GM21825 (cell line): ENCODE data around the gene IARS2.
"Not testable (repeated sequence)": the region's sequence is repeated elsewhere in the genome, so short reads cannot be mapped to it uniquely, and the experiment has no call there.

Source experiments
- ATAC-seq: cut with Tn5 transposase; IDR thresholded peaks from one replicate; pipeline ENCODE4 v1.9.1; 2021; ENCODE audit warnings: mild to moderate bottlenecking, moderate library complexity; ENCODE audit not compliant: unreplicated experiment

Gene IARS2

DNA sequence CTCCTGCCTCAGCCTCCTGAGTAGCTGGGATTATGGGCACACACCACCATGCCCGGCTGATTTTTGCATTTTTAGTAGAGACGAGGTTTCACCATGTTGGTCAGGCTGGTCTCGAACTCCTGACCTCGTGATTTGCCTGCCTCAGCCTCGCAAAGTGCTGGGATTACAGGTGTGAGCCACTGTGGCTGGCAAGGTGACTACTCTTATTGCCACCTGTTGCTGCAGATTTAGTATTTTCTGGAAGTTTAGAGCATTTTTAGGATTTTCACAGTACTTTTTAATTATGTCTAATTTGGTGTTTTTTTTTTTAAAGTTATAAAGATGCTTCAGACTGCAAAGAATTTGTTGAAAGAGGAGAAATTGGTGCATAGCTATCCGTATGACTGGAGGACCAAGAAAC, 16.5 kb downstream of the IARS2 start:
- not testable (repeated sequence) for ATAC-seq

DNA sequence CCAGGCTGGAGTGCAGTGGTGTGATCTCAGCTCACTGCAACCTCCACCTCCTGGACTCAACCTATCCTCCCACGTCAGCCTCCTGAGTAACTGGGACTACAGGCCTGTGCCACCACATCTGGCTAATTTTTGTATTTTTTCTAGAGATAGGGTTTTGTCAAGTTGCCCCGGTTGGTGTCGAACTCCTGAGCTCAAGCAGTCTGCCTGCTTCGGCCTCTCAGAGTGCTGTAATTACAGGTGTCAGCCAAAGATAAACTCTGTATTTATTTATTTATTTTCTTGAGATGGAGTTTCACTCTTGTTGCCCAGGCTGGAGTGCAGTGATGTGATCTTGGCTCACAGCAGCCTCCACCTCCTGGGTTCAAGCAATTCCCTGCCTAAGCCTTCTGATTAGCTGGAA, 18.7 kb downstream of the IARS2 start:
- ATAC-seq: not testable (repeated sequence)

DNA sequence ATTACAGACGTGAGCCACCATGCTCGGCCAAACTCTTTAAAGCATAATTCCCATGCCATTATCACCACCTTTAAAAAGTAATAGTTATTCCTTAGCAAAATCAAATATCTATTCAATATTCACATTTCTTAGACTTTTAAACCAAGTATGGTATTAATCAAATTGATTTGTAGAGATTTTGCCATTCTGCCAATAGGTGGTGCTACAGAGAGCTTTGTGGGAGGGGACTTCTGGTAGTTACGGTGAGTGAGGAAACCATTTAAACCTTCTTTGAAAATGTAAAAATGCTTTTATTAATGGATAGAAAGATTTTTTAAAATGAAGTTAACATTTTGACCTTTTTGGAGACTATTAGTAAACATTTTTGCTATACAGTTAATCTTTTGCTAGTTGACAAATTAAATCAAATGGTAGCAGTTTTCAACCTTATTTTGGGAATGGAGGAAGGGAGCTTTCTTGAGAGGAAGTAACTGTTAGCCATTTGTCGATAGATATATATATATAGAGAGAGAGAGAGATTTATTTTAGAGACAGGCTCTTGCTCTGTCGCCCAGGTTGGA, 19.3 kb downstream of the IARS2 start:
- no peak for ATAC-seq

DNA sequence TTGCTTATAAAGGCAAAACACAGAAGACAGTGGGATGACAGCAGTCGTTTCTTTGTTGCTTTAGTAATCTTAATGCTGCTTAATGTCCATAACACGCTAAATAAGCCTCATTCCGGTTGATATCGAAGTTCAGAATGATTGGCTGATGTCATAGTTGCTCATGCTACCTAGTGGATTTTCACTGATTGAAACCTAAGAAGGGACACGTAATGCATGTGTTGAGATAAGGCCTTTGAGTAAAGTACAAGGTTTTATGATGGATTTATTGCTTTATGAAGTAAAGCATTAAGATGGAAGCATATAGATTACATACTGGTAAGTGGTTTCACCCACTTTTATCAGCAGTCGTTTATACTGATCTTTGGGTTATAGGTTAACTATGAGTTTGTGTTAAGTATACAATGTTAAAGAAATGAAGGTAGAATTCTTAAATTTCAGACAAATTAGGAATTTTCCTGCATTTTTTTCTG, 25.1 kb downstream of the IARS2 start:
- ATAC-seq: no peak

DNA sequence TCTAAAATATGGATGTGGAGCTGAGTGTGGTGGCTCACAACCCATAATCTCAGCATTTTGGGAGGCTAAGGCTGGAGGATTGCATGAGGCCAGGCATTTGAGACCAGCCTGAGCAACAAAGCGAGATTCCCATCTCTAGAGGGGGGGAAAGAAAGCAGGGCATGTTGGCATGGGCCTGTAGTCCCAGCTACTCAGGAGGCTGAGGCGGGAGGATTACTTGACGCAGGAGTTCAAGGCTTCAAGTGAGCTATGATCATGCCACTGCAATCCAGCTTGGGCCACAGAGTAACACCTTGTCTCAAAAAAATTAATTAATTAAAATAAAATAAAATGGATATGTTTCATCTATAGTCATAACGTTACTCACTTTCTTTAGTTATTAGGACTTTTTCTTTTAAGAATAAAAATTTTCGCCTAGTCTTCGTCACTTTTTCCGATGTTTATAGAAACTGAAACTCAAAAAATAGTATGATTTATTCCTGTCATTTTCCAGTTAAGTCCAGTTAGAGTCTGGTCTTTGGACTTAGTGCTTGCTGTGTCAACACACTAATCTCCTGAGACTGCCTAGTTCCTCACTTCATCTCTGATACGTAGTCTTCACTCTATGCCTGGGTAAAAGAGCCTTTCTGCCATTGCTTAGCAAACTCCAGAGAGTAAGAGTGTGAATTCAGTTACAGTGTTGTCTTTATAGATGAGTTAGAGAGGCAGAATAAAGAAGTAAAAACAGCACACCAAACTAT, 28.0 kb downstream of the IARS2 start:
- no peak for ATAC-seq

DNA sequence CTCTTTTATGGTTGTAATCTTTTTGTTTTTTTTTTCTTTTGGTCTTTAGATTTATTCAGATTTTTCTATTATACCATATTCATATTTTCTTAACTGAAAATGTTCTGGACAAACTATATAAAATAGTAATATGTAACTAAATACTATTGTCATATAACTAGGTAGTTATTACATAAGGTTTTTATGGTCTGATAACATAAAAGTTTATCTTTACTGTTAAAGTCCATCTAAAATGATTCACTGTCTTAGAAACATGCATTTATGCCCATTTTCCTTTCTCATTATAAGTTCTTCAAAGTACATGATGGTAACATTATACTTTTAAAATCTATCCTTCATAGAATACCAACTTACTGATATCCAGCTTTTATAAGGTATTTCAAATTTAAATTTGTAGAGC, 29.1 kb downstream of the IARS2 start:
- ATAC-seq: no peak

DNA sequence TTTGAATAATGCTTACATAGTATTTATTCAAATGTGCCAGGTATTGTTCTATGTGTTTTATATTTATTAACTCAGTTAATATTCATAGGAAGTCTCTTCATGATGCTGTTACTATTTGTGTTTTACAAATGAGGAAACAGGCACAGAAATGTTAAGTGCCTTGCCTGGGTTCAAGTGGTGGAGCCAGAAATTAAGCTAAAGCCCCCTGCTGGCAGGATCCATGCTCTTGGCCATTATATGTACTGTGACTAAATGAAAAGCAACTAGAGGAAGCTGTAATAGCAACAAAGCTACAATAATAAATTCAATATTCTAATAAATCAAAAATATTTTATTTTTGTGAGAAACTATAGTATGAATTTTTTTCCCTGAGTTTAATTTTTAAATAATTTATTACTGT, 30.0 kb downstream of the IARS2 start:
- no peak for ATAC-seq

DNA sequence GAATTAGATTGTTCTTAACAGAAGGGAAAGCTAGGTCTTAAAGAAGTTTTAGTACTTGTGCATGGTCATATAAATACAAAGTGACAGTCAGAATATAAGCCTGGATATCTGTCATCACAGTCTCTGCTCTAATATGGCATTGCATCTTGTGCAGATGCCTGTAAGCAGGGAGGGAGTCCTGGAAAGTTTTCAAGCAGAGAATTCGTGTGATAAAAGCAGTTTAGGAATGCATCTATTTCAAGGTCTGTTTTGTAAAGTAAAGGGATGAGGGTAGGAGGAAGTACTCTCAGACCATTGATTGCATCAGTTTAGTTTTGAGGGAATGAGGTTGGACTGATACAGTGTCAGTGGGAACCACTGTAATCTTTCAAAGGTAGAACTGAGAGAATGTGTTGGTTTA, 30.6 kb downstream of the IARS2 start:
- ATAC-seq: no peak

DNA sequence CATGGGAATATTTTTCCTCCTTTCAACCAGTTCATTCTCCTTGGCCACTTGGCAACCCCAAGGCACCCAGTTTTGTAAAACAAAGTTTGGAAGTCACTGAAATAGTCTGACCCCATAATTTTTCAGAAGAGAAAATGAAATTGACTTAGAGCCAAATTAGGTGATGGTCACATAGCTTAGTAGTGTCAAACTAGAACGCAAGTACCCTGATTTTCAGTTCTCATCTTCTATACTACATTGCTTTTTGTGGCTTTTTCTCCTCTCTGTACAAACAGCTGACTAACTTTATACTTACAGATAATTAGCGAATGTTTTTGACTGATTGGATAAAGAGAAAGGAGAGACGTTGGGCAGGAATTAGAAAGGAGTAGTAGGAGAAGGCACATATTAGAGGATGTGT, 33.1 kb downstream of the IARS2 start:
- ATAC-seq: no peak

DNA sequence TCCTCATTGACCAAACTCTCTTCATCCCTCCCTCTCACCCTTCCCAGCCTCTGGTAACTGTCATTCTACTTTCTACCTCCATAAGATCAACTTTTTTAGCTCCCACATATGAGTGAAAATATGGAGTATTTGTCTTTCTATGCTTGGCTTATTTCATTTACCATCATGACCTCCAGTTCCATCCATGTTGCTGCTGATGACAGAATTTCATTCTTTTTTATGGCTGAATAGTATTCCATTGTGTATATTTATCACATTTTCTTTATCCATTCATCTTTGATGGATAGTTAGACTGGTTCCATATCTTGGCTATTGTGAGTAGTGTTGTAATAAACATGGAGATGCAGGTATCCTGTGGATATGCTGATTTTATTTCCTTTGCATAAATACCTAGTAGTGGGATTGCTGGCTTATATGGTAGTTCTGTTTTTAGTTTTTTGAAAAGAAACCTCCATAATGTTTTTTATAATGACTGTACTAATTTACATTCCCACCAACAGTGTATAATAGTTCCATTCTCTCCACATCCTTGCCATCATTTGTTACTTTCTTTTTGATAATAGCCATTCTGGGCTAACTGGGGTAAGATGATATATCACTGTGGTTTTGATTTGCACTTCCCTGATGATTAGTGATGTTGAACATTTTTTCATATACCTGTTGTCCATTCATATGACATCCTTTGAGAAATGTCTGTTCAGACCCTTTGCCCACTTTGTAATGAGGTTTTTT, 35.7 kb downstream of the IARS2 start:
- no peak for ATAC-seq

DNA sequence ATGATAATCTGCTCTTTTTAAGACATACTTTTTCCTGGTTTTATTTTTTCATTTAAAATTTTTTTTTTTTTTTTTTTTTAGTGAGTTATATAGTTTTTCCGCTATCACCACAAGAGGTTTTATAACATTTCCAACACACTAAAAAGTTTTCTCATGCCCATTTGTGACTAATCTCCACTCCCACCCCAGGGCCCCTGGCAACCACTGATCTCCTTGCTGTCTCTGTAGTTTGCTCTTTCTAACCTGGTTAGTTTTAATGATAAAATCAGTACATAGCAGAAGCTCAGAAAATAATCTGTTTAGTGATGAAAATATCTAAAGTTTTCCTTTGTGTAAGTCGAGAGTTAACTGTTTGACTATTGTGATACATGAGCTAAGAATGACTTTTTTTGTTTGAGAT, 41.8 kb downstream of the IARS2 start:
- no peak for ATAC-seq

DNA sequence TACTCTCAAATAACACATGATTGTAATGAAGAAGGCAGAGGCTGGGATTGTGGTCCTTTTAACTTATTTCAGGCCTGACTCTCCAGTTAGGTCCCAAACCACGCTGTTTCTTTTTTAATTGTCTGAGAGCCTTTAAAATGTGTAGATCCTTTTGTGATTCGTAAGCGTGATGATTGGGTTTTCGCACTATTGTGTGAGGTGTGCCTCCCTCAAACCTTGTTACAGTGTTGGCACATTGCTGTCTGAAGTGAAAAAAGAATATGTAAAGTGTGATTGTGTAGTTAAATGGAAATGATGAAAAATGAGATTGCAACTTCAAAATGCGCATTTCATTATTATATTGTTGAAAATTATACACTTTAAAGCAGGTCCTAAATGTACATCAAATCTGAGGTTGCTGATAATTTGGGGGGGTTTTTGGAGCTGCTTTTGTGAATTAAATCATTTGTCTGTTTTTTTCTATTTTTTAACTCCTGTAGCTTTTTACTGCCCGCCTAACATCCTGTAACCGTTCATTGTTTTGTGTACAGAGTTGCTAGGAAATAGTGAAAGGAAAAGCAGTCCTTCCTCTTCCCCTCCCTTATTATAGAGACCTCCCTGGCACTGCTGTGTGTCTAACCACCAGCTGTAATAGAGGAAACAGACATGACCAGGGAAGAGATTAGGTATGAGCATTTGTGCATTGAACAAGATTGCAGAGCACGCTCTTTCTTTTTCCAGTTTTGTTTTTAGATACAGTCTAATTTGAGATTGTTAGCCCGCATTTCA, 43.3 kb downstream of the IARS2 start:
- no peak for ATAC-seq

DNA sequence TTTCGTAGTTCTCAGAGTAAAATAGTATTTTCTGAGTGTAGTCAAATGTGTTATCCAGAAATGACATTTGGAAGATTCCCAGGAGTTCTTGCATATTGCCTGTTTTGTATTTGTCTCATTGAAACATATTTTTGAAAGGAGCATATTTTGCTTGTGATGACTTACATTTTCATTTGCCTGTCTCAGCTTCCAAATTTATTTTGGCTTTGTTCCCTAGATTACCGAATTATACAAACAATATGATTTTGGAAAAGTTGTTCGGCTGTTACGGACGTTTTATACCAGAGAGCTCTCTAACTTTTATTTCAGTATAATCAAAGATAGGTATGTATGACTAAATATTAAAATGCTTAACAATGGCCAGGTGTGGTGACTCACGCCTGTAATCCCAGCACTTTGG, 46.0 kb downstream of the IARS2 start:
- no peak for ATAC-seq

DNA sequence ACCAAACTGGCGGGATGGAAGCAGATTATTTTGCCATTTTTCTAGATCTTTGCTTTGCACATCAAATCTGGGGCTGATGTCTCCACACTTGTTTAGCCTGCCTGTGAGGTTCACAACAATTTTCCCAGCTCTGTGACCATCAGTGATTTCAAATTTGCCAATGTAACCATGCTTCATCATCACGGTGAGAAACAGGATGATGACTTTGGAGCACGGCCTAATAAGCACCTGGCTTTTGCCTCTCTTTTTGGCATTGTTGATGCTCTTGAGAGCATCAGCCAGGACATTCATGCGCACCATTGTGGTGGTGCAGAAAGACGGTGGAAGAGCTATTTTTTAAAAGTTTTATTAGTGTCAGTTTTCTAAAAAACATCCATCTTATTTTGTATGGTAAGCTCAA, 50.1 kb downstream of the IARS2 start:
- ATAC-seq: no peak

DNA sequence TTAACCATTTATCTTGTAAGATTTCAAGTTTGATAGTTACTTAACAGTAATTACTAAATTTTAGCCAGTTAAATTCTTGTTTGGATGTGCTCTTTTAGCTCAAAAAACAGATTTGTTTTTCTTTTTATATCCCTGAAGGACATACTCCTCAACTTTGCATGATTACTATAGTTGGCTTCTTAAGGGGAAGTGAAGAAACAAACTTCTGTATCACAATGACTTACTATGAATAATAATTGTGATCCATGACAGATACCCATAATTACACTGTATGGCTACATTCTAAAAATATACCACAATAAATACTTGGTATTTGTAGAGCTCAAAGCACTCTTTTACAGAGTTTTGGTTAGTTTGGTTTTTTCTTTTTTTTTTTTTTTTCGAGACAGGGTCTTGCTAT, 55.8 kb downstream of the IARS2 start:
- ATAC-seq: no peak

DNA sequence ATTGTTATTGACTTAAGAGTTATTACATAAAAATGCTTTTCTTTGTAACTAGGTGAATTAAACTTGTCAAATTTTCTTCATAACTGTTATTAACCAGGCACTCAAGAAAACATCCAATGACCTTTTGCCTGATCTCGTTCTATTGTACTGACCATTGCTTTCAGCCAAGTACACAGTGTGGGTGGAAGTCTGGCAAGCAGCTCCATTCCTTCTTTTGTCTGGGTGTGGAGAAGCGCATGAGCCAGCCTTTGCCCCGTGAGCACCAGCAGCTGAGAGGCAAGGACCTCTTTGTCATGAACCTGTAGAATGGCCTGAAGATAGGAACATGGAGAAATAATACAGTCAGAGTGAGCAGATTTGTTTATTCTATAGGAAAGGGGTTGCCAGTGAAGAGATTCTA, 57.5 kb downstream of the IARS2 start:
- ATAC-seq: no peak

DNA sequence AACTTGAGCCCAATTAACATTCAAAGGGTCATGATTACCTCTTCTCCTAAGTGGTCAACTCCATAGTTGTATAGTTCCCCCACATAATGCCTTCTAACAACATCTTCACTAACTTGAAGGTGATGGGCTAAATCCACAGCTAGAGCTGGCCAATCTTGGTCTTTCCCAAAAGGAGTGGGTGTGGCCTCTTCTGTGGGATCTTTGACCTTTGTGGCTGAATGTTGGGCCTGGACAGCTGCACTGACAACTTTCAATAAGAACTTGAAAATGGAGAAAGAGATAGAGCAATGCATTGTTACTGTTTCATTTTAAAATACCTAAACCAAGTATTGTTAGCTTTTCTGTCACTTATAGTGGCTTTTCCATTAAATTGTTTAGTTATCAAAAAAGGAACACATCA, 59.2 kb downstream of the IARS2 start:
- ATAC-seq: no peak

DNA sequence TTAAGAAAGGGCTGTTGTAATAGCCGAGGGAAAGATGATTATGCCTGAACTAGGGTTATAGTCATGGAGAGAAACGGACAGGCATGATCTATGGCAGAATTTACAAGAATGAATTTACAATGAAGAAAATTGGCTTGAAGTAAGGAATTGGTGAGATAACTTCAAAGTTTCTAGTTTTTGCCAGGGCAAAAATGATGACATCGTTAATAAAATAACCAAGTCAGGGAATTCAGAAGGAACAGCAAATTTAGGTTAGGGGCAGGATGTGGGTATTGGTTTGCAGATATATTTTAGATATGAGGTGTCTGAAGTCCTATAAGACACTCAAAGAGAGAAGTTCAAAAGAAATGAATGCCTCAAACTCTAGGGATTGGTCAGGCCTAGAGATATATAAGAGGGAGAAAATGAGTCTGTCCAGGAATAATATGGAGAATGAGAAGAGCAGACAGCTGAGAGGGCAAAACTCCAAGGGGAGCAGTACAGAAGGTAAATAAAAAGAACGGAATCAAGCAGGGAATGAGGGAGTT, 62.8 kb downstream of the IARS2 start:
- no peak for ATAC-seq

DNA sequence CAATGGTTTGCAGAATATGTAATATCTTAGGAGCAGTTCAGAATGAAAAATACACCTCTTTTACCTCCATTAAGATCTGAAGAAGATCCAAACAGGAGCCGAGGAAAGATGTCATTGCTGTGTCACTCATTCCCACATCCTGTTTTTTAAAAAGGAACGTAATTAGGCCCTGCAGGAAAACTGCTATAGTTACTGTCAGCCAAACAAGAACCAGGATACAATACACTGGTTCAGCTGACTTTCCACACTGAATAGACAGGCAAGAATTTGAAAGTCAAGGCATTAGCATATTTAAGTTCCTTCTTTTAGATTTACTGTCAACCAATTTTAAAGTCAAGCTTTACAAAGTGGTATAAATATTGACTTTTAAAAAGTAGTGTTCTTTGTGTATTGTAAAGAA, 63.8 kb downstream of the IARS2 start:
- ATAC-seq: no peak

DNA sequence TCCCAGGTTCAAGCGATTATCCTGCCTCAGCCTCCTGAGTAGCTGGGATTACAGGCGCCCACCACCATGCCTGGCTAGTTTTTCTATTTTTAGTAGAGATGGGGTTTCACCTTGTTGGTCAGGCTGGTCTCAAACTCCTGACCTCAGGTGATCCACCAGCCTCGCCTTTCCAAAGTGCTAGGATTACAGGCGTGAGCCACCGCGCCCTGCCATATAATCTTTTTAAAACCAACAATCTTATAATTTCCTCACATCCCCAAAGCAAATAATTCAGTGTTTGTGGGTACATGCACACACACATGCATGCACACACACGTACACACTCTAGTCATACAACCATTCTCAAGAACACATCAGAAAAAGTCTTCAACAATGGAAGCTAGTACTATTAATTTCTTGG, 64.6 kb downstream of the IARS2 start:
- ATAC-seq: not testable (repeated sequence)

DNA sequence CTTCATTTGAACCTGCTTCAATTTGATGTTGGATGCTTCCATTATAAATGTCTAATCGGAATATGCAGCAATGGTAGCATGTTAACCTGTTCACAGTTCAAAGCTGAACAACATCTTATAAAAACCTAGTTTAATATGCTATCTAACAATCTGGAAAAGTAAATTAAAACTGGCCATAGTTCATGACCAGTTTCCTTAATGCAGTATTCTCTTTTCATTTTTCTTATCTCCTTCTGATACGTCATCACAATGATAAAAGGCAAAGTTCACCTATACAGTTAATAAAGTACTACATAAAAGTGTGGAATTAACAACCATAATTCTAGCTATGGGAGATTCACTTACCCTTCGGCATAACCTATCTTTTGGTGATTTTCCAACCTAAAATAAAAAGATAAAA, 65.1 kb downstream of the IARS2 start:
- ATAC-seq: no peak
